Measurements from ENCODE around the gene MID1. TPM values are rescaled to one million over a fixed set of nuclear protein-coding genes. Genes with fewer than 3 reads are reported as not detected.
A peak's percentile ranks its signal among the peaks of the same experiment; 100 is the strongest.

Gene MID1
- 49.3 and 50.0 TPM in 2 replicates for polyA plus RNA-seq (2013)

DNA sequence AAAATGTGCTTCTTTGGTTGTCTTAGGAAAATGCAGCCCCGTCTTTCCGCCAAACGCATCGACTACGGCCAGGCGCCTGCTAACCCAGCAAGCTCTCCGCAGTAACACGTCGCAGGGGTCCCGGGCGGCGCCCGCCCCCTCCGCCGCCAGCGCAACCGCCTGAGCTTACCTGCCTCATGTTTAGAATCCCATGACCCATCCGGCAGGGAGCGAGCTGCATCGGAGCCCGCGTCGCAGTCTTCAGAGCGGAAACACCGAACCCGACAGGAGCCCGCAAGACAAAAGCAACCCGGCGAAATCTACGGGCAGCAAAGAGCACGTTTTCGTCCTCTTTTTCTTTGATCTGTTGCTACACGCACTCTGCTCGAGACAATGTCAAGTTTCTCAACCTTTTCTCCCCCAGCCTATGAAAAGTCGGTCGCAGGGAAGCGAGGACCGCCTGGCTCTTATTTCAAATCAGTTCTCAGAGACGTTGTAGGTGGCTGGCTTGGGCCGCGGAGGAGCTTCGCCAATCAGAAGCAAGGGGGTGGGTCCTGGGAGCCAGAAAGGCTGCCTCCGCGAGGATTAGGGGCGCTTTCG, at the start of gene MID1:
TSS of gene MID1 (minus strand) at position 465 of the 579 bp plus-strand sequence. CDS start 53,038 bp downstream, outside the sequence.
- no peak within 1 kb of the TSS for H4K12ac ChIP-seq (ENCODE audit: low read depth, low read length)
- peaks cover 3% of the 10 kb centered on the region for H3K79me1 ChIP-seq (ENCODE audit: low read length)
- H3K4me1 ChIP-seq (ENCODE audit: control insufficient read depth in 1 of 2, insufficient read depth in 2 of 2, low read length in 2 of 2): peaks cover 0 to 7% of the 10 kb centered on the region in 2 experiments
- H3K4me2 ChIP-seq (ENCODE audit: low read length): peak within 1 kb of the TSS; percentile 66
- H3K36me3 ChIP-seq (ENCODE audit: control insufficient read depth in 1 of 2, insufficient read depth in 2 of 2, low read length in 2 of 2): no peaks in the 10 kb centered on the region
- H4K91ac ChIP-seq (ENCODE audit: low read depth, low read length): peak within 1 kb of the TSS; percentile 70
- peak; percentile 34 to 58 for DNase-seq
- H3K4ac ChIP-seq (ENCODE audit: low read depth, low read length): no peak within 1 kb of the TSS
- peak within 1 kb of the TSS; percentile 38 for H2BK12ac ChIP-seq (ENCODE audit: low read length)
- WGBS (ENCODE audit: extremely low coverage, insufficient coverage, insufficient read length): no CpG with 5 or more reads among the region's 46 CpGs
- peak within 1 kb of the TSS; percentile 68 for H3K9ac ChIP-seq (ENCODE audit: low read length)
- H3K27ac ChIP-seq (ENCODE audit: low read depth, low read length): peak within 1 kb of the TSS; percentile 89
- peaks cover 4% of the 10 kb centered on the region for H3K79me2 ChIP-seq (ENCODE audit: control insufficient read depth, insufficient read depth, low read length, poor library complexity)
- H3K18ac ChIP-seq (ENCODE audit: low read length): peak within 1 kb of the TSS; percentile 46
- H3K23ac ChIP-seq (ENCODE audit: low read length): no peak within 1 kb of the TSS
- H3K4me3 ChIP-seq (ENCODE audit: low read depth, low read length): peak within 1 kb of the TSS; percentile 73
- H3K27me3 ChIP-seq (ENCODE audit: insufficient read depth, low read length): no peaks in the 10 kb centered on the region
- peak within 1 kb of the TSS; percentile 76 for H2BK5ac ChIP-seq (ENCODE audit: low read depth, low read length, poor library complexity)
- no peak within 1 kb of the TSS for H2AK5ac ChIP-seq (ENCODE audit: low read length)
- no peak within 1 kb of the TSS for H4K8ac ChIP-seq (ENCODE audit: low read depth, low read length)
- peak within 1 kb of the TSS; percentile 17 for H3K14ac ChIP-seq (ENCODE audit: low read length)
- H2AFZ ChIP-seq (ENCODE audit: insufficient read depth, low read length, poor library complexity): peak within 1 kb of the TSS; percentile 62
- H2BK120ac ChIP-seq (ENCODE audit: insufficient read depth, low read length, poor library complexity): peak within 1 kb of the TSS; percentile 43
- no peaks in the 10 kb centered on the region for H3K9me3 ChIP-seq (ENCODE audit: insufficient read depth, low read depth, low read length)

DNA sequence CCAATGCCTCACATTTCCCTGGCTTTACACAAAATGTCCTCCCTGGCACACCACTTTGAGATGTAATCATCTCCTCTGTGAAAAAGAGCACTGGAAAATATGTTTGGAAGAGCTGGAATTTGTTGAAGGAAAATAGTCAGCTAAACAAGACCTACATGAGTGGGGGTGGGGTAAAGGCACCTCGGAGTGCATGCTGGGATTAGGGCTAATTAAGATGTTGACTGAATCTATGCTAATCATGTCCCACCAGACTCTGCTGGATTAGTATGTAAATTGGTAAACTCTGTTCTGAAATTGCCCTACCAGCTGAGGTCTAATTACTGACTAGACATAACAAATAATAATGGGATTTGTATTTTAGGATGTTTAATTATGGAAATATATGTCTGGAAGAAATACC, 46.8 kb upstream of the MID1 start:
- H3K4me1 ChIP-seq (ENCODE audit: control insufficient read depth in 1 of 2, insufficient read depth in 2 of 2, low read length in 2 of 2): no peaks in the 10 kb centered on the region
- no peaks in the 10 kb centered on the region for H3K27me3 ChIP-seq (ENCODE audit: insufficient read depth, low read length)
- no peak for DNase-seq
- H3K79me1 ChIP-seq (ENCODE audit: low read length): no peaks in the 10 kb centered on the region
- no peak overlapping the region for H4K91ac ChIP-seq (ENCODE audit: low read depth, low read length)
- no peak overlapping the region for H2BK5ac ChIP-seq (ENCODE audit: low read depth, low read length, poor library complexity)
- H3K9ac ChIP-seq (ENCODE audit: low read length): no peak overlapping the region
- H3K4me2 ChIP-seq (ENCODE audit: low read length): no peak overlapping the region
- no peaks in the 10 kb centered on the region for H3K36me3 ChIP-seq (ENCODE audit: control insufficient read depth in 1 of 2, insufficient read depth in 2 of 2, low read length in 2 of 2)
- no peaks in the 10 kb centered on the region for H3K9me3 ChIP-seq (ENCODE audit: insufficient read depth, low read depth, low read length)
- no peak overlapping the region for H2BK120ac ChIP-seq (ENCODE audit: insufficient read depth, low read length, poor library complexity)
- no peak overlapping the region for H3K14ac ChIP-seq (ENCODE audit: low read length)
- no peak overlapping the region for H3K18ac ChIP-seq (ENCODE audit: low read length)
- no peak overlapping the region for H2AFZ ChIP-seq (ENCODE audit: insufficient read depth, low read length, poor library complexity)
- WGBS (ENCODE audit: extremely low coverage, insufficient coverage, insufficient read length): no CpG with 5 or more reads among the region's 1 CpG
- H2AK5ac ChIP-seq (ENCODE audit: low read length): no peak overlapping the region
- H3K4me3 ChIP-seq (ENCODE audit: low read depth, low read length): no peak overlapping the region
- H3K23ac ChIP-seq (ENCODE audit: low read length): no peak overlapping the region
- no peak overlapping the region for H3K4ac ChIP-seq (ENCODE audit: low read depth, low read length)
- H2BK12ac ChIP-seq (ENCODE audit: low read length): no peak overlapping the region
- no peak overlapping the region for H4K8ac ChIP-seq (ENCODE audit: low read depth, low read length)
- no peaks in the 10 kb centered on the region for H3K79me2 ChIP-seq (ENCODE audit: control insufficient read depth, insufficient read depth, low read length, poor library complexity)
- H4K12ac ChIP-seq (ENCODE audit: low read depth, low read length): no peak overlapping the region
- no peak overlapping the region for H3K27ac ChIP-seq (ENCODE audit: low read depth, low read length)

GRCh38 chrX:10666102-10666501, 45.7 kb upstream of the MID1 start:
- no CpG with 5 or more reads among the region's 1 CpG for WGBS (ENCODE audit: extremely low coverage, insufficient coverage, insufficient read length)
- Histone ChIP-seq H4K91ac (ENCODE audit: low read depth, low read length) (no peak overlapping the region), H2BK120ac (ENCODE audit: insufficient read depth, low read length, poor library complexity) (no peak overlapping the region), H3K9me3 (ENCODE audit: insufficient read depth, low read depth, low read length) (no peaks in the 10 kb centered on the region), H3K4me1 (ENCODE audit: control insufficient read depth in 1 of 2, insufficient read depth in 2 of 2, low read length in 2 of 2) (no peaks in the 10 kb centered on the region), H3K14ac (ENCODE audit: low read length) (no peak overlapping the region), H4K8ac (ENCODE audit: low read depth, low read length) (no peak overlapping the region), H3K4me3 (ENCODE audit: low read depth, low read length) (no peak overlapping the region), H3K79me1 (ENCODE audit: low read length) (no peaks in the 10 kb centered on the region), H2AFZ (ENCODE audit: insufficient read depth, low read length, poor library complexity) (no peak overlapping the region), H2BK12ac (ENCODE audit: low read length) (no peak overlapping the region), H3K23ac (ENCODE audit: low read length) (no peak overlapping the region), H3K79me2 (ENCODE audit: control insufficient read depth, insufficient read depth, low read length, poor library complexity) (no peaks in the 10 kb centered on the region), H3K36me3 (ENCODE audit: control insufficient read depth in 1 of 2, insufficient read depth in 2 of 2, low read length in 2 of 2) (no peaks in the 10 kb centered on the region), H3K9ac (ENCODE audit: low read length) (no peak overlapping the region), H2AK5ac (ENCODE audit: low read length) (no peak overlapping the region), H3K27ac (ENCODE audit: low read depth, low read length) (no peak overlapping the region), H2BK5ac (ENCODE audit: low read depth, low read length, poor library complexity) (no peak overlapping the region), H3K18ac (ENCODE audit: low read length) (no peak overlapping the region), H4K12ac (ENCODE audit: low read depth, low read length) (no peak overlapping the region), H3K4ac (ENCODE audit: low read depth, low read length) (no peak overlapping the region), H3K4me2 (ENCODE audit: low read length) (no peak overlapping the region), H3K27me3 (ENCODE audit: insufficient read depth, low read length) (no peaks in the 10 kb centered on the region)
- DNase-seq: no peak

DNA sequence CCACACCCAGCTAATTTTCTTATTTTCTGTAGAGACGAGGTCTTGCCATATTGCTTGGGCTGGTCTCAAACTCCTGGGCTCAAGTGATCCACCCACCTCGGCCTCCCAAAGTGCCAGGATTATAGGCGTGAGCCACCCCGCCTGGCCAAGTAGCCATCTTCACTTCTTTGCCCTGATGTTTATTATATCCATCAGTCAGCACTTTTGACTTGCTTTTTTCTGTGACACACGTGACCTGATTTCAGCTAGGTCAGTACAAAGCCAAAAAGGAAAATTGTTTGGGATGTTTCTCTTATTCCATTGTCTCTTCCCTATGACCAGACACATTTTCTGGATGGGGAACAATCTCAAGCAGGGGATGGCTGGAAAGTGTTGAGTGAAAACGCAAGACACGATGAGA, 45.3 kb upstream of the MID1 start:
- DNase-seq: no peak
- Histone ChIP-seq H4K8ac (ENCODE audit: low read depth, low read length) (no peak overlapping the region), H4K12ac (ENCODE audit: low read depth, low read length) (no peak overlapping the region), H3K27me3 (ENCODE audit: insufficient read depth, low read length) (no peaks in the 10 kb centered on the region), H2BK12ac (ENCODE audit: low read length) (no peak overlapping the region), H2AK5ac (ENCODE audit: low read length) (no peak overlapping the region), H3K9ac (ENCODE audit: low read length) (no peak overlapping the region), H3K23ac (ENCODE audit: low read length) (no peak overlapping the region), H3K4ac (ENCODE audit: low read depth, low read length) (no peak overlapping the region), H4K91ac (ENCODE audit: low read depth, low read length) (no peak overlapping the region), H3K9me3 (ENCODE audit: insufficient read depth, low read depth, low read length) (no peaks in the 10 kb centered on the region), H3K4me2 (ENCODE audit: low read length) (no peak overlapping the region), H3K79me1 (ENCODE audit: low read length) (no peaks in the 10 kb centered on the region), H3K4me3 (ENCODE audit: low read depth, low read length) (no peak overlapping the region), H3K4me1 (ENCODE audit: control insufficient read depth in 1 of 2, insufficient read depth in 2 of 2, low read length in 2 of 2) (no peaks in the 10 kb centered on the region), H3K27ac (ENCODE audit: low read depth, low read length) (no peak overlapping the region), H2BK5ac (ENCODE audit: low read depth, low read length, poor library complexity) (no peak overlapping the region), H3K36me3 (ENCODE audit: control insufficient read depth in 1 of 2, insufficient read depth in 2 of 2, low read length in 2 of 2) (no peaks in the 10 kb centered on the region), H3K18ac (ENCODE audit: low read length) (no peak overlapping the region), H3K79me2 (ENCODE audit: control insufficient read depth, insufficient read depth, low read length, poor library complexity) (no peaks in the 10 kb centered on the region), H2BK120ac (ENCODE audit: insufficient read depth, low read length, poor library complexity) (no peak overlapping the region), H2AFZ (ENCODE audit: insufficient read depth, low read length, poor library complexity) (no peak overlapping the region), H3K14ac (ENCODE audit: low read length) (no peak overlapping the region)
- WGBS (ENCODE audit: extremely low coverage, insufficient coverage, insufficient read length): 100% methylated on average over 1 of the region's 7 CpGs

Measured in trophoblast cell (in vitro differentiated cells and primary cell).